PC-9 (cell line): ENCODE measurements around the gene GOLPH3.

Experiments used
- CTCF ChIP-seq: fragments of 200-600 bp; sonication (generic); conservative IDR thresholded peaks from 2 replicates; pipeline ENCODE4 v1.6.1; 2017; ENCODE audit warnings: mixed run types, antibody characterized with exemption, mild to moderate bottlenecking, moderate library complexity
- EZH2 ChIP-seq: fragments of 200-600 bp; sonication (generic); IDR thresholded peaks from 2 replicates; pipeline ENCODE4 v1.8.0; 2017; ENCODE audit warnings: antibody characterized with exemption, low read depth

GRCh38 chr5:32082701-32083100 lies 91.4 kb downstream of the GOLPH3 start:
- no peak for TF ChIP-seq CTCF
- no peak for TF ChIP-seq EZH2
